Daoy (cell line): Measurements from ENCODE around the gene EXOSC1. TPM values are rescaled to one million over a fixed set of nuclear protein-coding genes. Genes with fewer than 3 reads are reported as not detected.
A peak's percentile ranks its signal among the peaks of the same experiment; 100 is the strongest.
"Not testable (repeated sequence)": the region's sequence is repeated elsewhere in the genome, so short reads cannot be mapped to it uniquely, and the experiment has no call there.

Experiments
- DNase-seq: peaks from one replicate; pipeline ENCODE4 v3.0.0-alpha.2; 2015; ENCODE audit warnings: low read depth
- total RNA-seq: library from RNA; depleted of rRNA; stranded (reverse); fragments of >200 nt; shearing (Covaris generic); gene quantifications from 2 replicates; pipeline ENCODE4 v1.2.3, GENCODE V29; 2014; rRNA removed

Gene EXOSC1
- 37.7 and 49.1 TPM in 2 replicates for total RNA-seq

- peak; percentile 91 for DNase-seq
These were observed at the start of gene EXOSC1, which contains the start of gene ZDHHC16 for GRCh38 chr10:97445722-97446639. Gene EXOSC1, minus strand, starts transcription at chr10:97446006. Its CDS starts 21 bp downstream, at chr10:97445985. Gene ZDHHC16, plus strand, starts transcription at chr10:97446175. Its CDS starts 5,501 bp downstream, at chr10:97451676.

GRCh38 chr10:97494863-97495506, 49.2 kb upstream of the EXOSC1 start:
- DNase-seq, result no peak

- no peak for DNase-seq
These were observed 48.3 kb upstream of the EXOSC1 start for GRCh38 chr10:97494151-97494550.

GRCh38 chr10:97490592-97490991, 44.8 kb upstream of the EXOSC1 start:
- no peak for DNase-seq

DNA sequence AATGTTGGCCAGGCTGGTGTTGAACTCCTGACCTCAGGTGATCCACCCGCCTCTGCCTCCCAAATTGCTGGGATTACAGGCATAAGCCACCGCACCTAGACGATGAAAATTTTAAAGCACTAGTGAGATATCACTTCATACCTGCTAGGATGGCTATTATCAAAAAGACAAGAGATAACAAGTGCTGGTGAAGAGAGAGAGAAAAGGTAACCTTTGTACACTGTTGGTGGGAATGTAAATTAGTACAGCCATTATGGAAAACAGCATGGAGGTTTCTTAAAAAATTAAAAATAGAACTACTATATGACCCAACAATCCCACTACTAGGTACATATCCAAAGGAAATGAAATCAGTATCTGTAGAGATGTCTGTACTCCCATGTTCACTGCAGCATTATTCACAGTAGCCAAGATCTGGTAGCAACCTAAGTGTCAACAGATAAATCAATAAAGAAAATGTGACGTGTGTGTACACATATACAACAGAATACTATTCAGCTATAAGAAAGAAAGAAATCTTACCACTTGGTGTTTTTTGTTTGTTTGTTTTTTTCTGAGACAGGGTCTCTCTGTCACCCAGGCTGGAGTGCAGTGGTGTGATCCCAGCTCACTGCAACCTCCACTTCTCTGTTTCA, 40.0 kb upstream of the EXOSC1 start:
- no peak for DNase-seq

- DNase-seq, result no peak
These were observed 38.1 kb upstream of the EXOSC1 start for GRCh38 chr10:97483921-97484320.

DNA sequence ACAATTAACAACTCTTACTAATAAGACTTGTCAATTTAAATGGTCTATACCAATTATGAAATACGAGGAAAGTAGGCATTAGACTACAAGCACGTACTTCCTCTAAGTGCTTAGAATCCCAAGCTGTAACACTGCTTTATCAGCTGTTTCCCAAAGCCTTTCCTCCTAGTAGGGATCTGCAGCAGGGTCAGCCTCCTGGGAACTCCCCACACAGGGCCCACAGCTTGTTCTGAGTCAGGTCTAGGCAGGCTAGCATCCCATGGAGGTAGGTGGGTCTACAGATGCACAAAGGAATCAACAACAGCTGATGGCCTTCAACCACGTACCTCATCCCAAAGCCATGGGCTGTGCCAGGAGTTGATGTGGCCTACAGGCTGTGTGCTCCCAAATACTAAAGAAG, 37.7 kb upstream of the EXOSC1 start:
- no peak for DNase-seq

DNA sequence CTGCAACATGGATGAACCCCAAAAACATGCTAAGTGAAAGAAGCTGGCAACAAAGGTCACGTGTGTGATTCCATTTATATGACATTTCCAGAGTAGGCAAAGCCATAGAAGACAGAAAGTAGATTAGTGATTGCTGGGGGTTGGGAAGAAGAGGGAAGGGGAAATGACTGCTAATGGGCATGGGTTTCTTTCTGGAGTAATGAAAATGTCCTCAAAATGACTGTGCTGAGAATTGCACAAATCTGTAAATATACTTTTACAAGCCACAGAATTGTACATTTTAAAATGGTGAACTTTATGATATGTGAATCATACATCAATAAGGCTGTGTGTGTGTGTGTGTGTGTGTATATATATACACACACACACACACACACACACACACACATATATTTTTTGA, 36.6 kb upstream of the EXOSC1 start:
- no peak for DNase-seq

GRCh38 chr10:97481071-97481470, 35.3 kb upstream of the EXOSC1 start:
- peak; percentile 11 for DNase-seq

DNA sequence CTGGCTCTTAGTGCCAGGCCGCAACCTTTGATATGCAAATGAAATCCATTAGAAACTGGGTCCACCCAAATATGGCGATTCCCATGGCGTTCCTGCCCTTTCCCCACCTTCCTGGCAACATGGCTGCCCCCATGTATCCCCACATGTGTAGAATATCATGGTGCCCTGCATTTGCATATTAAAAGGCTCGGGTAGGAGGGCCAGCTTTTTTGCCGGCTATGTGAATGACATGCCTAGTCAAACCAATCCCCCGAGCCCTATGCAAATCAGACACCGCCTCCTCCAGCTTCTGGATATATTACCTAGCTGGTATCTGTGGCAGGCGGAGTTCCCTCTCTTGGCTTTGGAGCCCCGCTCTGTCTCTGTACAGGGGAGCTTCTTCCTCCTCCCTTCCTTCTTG, 34.1 kb upstream of the EXOSC1 start:
- DNase-seq, result peak; percentile 10

DNA sequence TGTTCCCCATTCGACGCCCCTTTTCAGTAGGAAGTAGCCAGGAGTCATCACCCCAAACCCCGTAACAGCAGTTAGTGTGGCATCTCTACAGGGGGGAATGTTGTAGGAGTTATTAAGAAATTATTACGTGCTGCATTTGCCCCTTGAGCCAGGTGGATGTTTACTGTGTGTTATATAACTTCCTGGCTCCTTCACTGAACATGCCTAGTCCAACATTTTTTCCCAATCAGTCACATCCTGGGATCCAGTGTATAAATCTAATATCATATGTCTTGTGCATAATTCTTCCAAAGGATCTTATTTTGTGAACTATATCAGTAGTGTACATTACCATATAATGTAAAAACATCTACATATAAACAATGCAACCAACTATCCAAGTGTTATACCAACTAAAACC, 33.6 kb upstream of the EXOSC1 start:
- DNase-seq, result not testable (repeated sequence)

GRCh38 chr10:97475936-97476594, 30.3 kb upstream of the EXOSC1 start:
- DNase-seq, result no peak

GRCh38 chr10:97474918-97475317, 29.1 kb upstream of the EXOSC1 start:
- DNase-seq, result no peak

DNA sequence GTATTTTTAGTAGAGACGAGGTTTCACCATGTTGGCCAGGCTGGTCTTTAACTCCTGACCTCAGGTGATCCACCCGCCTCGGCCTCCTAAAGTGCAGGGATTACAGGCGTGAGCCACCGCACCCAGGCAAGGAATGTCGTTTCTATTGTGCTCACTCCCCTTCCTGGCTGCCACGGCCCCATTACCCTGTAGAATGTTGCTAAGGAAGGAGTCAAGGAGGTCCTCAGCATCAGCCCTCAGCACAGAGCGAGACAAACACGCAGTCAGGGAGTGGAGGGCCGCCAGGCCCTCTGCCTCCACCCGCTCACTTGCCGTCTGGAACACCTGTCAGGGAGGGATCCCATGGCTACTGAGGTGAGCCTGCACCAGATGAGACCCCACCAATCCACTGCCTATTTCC, 23.0 kb upstream of the EXOSC1 start:
- DNase-seq, result not testable (repeated sequence)

- DNase-seq, result no peak
These were observed 22.4 kb upstream of the EXOSC1 start for GRCh38 chr10:97468162-97468561.

- peak; percentile 14 for DNase-seq
These were observed 20.9 kb upstream of the EXOSC1 start for GRCh38 chr10:97466755-97467154.

GRCh38 chr10:97465982-97466381, 20.2 kb upstream of the EXOSC1 start:
- DNase-seq, result no peak

- DNase-seq, result no peak
These were observed 18.4 kb upstream of the EXOSC1 start for GRCh38 chr10:97464226-97464625.

GRCh38 chr10:97463363-97464132, 17.7 kb upstream of the EXOSC1 start:
- peak; percentile 31 for DNase-seq

DNA sequence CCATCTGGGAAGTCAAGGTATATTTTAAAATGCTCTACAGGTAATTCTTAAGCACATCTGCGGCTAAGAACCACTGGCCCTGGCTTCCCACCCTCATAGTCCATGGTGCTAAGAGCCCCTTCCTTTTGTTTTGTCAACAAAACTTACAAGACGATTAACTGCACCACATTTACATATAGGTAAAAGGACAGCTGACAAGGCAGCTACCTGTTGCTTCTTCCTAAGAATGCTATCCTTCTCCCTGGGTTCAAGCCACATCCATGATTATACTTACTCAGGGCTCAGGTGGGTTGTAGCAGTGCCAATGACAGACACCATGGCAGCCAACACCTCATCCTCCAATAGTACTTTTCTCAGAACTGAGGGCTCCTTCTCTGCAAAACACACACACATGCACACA, 16.5 kb upstream of the EXOSC1 start:
- DNase-seq, result no peak

- no peak for DNase-seq
These were observed 14.1 kb upstream of the EXOSC1 start for GRCh38 chr10:97459933-97460332.
